Chondrocyte (in vitro differentiated cells): ENCODE results near the gene PCSK9. TPM values are rescaled to one million over a fixed set of nuclear protein-coding genes. Genes with fewer than 3 reads are reported as not detected.

Experiments
- DNase-seq: peaks from one replicate; pipeline ENCODE4 v3.0.0; 2021; ENCODE audit warnings: mixed read lengths, low spot score
- H3K27ac Mint-ChIP-seq: one replicate; pipeline ENCODE4 v1.8.0; 2021; ENCODE audit warnings: mild to moderate bottlenecking, moderate library complexity, mixed read lengths; ENCODE audit not compliant: unreplicated experiment
- H3K27me3 Mint-ChIP-seq: 2 replicates; pipeline ENCODE4 v1.8.0; 2021; ENCODE audit warnings: low read depth, mixed read lengths
- H3K36me3 Mint-ChIP-seq: 2 replicates; pipeline ENCODE4 v1.8.0; 2021; ENCODE audit warnings: low read depth, mixed read lengths
- H3K4me1 Mint-ChIP-seq: 2 replicates; pipeline ENCODE4 v1.8.0; 2021; ENCODE audit warnings: low read depth, mild to moderate bottlenecking, mixed read lengths
- H3K4me3 Mint-ChIP-seq: one replicate; pipeline ENCODE4 v1.8.0; 2021; ENCODE audit warnings: mild to moderate bottlenecking, moderate library complexity, mixed read lengths; ENCODE audit not compliant: unreplicated experiment
- H3K9me3 Mint-ChIP-seq: 2 replicates; pipeline ENCODE4 v1.8.0; 2021; ENCODE audit warnings: low read depth, mixed read lengths
- total RNA-seq: library from RNA; stranded (reverse); gene quantifications from 3 replicates; pipeline ENCODE4 v1.2.1, GENCODE V29; 2021
- TF ChIP-seq, protein P1 (sequence below): fragments of 200-600 bp; sonication (generic); IDR thresholded peaks from 2 replicates; pipeline ENCODE4 v1.5.0; 2021; ENCODE audit warnings: antibody characterized with exemption, mild to moderate bottlenecking, moderate library complexity

Gene PCSK9
- total RNA-seq, 1 donor from 2014 or later = 0.60 TPM

DNA sequence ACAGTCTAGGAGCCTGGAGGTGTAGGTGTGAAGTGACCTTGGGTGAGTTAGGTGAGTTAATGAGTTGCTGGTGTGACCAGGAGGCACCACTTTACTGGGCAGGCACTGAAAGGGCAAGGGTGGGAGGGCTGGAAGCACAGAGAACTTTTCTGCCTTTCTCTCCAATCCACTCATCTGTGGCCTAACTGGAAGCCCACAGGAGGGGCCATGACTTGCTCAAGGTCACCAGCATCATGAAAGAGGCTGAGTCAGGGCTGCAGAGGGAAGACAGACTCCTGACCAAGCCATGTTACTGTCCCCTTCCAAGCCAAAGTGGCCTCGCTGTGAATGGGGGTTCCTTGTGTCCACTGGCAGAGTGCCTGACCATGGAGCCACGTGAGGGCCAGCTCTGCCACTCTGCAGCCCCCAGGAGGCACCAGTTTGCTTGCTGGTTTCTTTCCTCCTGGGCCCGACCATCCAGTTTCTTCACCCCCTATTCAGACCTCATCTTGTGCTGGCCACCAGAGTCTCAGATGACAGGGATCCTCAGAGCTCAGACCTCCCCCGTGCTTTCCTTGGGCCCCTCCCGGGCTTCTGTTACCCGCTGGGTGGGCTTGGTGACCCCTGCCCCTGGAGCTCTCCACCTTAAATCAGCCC lies 44.9 kb upstream of the PCSK9 start:
- H3K36me3 Mint-ChIP-seq = no peaks in the 10 kb centered on the region
- peak; percentile 54 for DNase-seq
- peaks cover 23% of the 10 kb centered on the region for H3K27me3 Mint-ChIP-seq
- H3K4me3 Mint-ChIP-seq = no peak overlapping the region
- no peak overlapping the region for H3K27ac Mint-ChIP-seq
- H3K9me3 Mint-ChIP-seq = no peaks in the 10 kb centered on the region
- TF ChIP-seq, protein P1, sequence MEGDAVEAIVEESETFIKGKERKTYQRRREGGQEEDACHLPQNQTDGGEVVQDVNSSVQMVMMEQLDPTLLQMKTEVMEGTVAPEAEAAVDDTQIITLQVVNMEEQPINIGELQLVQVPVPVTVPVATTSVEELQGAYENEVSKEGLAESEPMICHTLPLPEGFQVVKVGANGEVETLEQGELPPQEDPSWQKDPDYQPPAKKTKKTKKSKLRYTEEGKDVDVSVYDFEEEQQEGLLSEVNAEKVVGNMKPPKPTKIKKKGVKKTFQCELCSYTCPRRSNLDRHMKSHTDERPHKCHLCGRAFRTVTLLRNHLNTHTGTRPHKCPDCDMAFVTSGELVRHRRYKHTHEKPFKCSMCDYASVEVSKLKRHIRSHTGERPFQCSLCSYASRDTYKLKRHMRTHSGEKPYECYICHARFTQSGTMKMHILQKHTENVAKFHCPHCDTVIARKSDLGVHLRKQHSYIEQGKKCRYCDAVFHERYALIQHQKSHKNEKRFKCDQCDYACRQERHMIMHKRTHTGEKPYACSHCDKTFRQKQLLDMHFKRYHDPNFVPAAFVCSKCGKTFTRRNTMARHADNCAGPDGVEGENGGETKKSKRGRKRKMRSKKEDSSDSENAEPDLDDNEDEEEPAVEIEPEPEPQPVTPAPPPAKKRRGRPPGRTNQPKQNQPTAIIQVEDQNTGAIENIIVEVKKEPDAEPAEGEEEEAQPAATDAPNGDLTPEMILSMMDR = no peak
- peaks cover 9% of the 10 kb centered on the region for H3K4me1 Mint-ChIP-seq

- DNase-seq = no peak
- H3K36me3 Mint-ChIP-seq = no peaks in the 10 kb centered on the region
- TF ChIP-seq, protein P1 = no peak
- peaks cover 25% of the 10 kb centered on the region for H3K27me3 Mint-ChIP-seq
- H3K9me3 Mint-ChIP-seq = no peaks in the 10 kb centered on the region
- no peak overlapping the region for H3K4me3 Mint-ChIP-seq
- peaks cover 9% of the 10 kb centered on the region for H3K4me1 Mint-ChIP-seq
- no peak overlapping the region for H3K27ac Mint-ChIP-seq
These were observed 44.2 kb upstream of the PCSK9 start for GRCh38 chr1:54995013-54995760.

DNA sequence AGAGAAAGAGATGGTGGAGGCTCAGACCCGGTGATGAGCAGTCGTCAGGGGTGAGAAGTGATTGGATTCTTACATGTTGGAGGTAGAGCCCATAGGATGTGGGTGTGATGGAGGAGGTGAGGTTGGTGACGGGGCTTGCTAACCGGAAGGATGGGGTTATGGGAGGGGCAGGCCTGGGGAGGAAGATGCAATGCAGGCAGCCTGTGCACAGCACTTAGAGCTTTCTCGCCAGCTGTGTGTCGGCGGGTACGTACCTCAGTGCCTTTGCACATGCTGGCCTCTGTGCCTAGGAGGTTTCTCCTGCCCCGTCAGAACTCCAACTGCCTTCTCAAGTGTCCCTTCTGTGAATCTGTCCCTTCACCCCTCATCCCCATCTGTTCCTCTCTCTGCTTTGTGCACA lies 43.5 kb upstream of the PCSK9 start:
- Mint-ChIP-seq H3K4me3 (no peak overlapping the region), H3K27me3 (peaks cover 25% of the 10 kb centered on the region), H3K9me3 (no peaks in the 10 kb centered on the region), H3K27ac (no peak overlapping the region), H3K36me3 (no peaks in the 10 kb centered on the region), H3K4me1 (peaks cover 9% of the 10 kb centered on the region)
- no peak for DNase-seq
- TF ChIP-seq, protein P1 = no peak

DNA sequence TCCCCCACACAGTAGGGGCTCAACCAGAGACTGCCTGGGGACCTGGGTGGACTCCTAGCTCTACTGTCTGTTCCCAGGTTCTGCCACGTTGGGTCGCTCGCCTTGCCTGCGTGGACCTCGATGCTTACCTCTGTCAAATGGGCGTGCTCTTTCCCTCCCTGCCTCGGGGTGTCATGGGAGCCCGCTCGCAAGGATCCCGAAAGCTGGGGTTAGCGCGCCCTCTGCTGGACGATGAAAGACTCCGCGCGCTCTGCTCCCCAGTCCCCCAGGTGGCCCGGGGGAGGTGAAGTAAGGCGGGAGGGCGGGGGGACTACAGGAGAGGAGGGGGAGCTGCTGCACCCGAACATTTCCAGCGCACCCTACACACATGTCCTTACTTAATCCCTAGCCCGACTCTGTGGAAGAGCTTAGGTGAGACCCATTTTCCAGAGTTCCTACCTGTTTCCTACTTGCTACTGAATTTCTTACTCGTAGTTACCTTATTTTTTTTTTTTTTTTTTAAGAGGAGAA lies 42.9 kb upstream of the PCSK9 start:
- Mint-ChIP-seq H3K9me3 (no peaks in the 10 kb centered on the region), H3K27ac (no peak overlapping the region), H3K4me1 (peaks cover 9% of the 10 kb centered on the region), H3K36me3 (no peaks in the 10 kb centered on the region), H3K27me3 (peaks cover 25% of the 10 kb centered on the region), H3K4me3 (peak overlapping the region; percentile 31)
- peak; percentile 75 for DNase-seq
- TF ChIP-seq, protein P1 = peak; percentile 94

DNA sequence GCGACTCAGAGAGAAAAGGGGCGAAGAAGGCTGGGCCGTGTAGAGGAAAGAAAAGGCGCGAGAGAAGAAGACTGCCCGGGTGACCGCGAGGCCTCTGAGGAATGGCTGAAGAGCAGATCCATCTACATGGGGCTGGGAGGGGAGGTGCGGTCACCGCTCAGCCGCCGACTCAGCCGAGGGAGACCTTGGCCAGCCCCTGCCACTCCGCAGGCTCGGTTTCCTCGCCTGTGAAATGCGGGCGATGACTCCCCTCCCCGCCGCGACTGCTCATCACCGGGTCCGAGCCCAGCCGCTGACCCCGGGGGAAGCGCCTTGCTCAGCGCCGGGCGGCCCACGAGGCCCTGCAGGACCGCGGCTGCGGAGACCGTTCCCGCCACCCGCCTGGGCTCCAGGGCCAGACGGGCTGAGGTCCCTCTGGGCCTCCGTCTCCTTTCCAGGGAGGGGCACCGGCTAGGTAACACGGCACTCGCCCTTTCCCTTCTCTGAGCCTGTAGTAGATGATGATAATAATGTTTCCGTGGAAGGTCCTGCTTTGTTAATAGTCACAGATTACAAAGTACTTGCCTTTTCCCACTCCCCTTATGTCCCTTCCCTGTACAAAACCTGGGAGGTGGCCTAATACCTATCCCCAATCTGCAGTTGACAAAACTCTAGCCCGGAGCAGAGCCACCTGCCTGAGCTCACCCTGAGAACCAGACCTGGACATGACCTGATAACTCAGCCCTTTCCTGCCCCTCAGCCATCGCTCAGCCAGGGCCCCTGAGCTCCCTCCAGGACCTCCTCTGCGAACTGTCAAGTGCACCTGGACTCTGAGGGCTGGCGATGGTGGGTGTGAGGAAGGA lies 42.3 kb upstream of the PCSK9 start:
- DNase-seq = no peak
- Mint-ChIP-seq H3K9me3 (no peaks in the 10 kb centered on the region), H3K27ac (no peak overlapping the region), H3K27me3 (peaks cover 25% of the 10 kb centered on the region), H3K4me1 (peaks cover 9% of the 10 kb centered on the region), H3K4me3 (peak overlapping the region; percentile 31), H3K36me3 (no peaks in the 10 kb centered on the region)
- TF ChIP-seq, protein P1 = no peak
